Fibroblast of pulmonary artery (primary cell): Measurements from ENCODE around the gene CCL19.
"Not testable (repeated sequence)": the region's sequence is repeated elsewhere in the genome, so short reads cannot be mapped to it uniquely, and the experiment has no call there.

Experiments used
- DNase-seq: peaks from one replicate; pipeline ENCODE4 v3.0.0-alpha.2; 2010; ENCODE audit warnings: low read depth
- H3K4me3 ChIP-seq: replicated peaks from 2 replicates; pipeline ENCODE4 v1.5.1; 2011; ENCODE audit warnings: low read depth, mild to moderate bottlenecking, control low read depth, low read length, moderate library complexity
- CTCF ChIP-seq: IDR thresholded peaks from 2 replicates; pipeline ENCODE4 v1.5.1; 2011; ENCODE audit warnings: mild to moderate bottlenecking, control low read depth, low read length, inconsistent platforms; ENCODE audit errors: missing control alignments

The CCL19 gene

GRCh38 chr9:34690983-34691935 is at the start of gene CCL19:
Gene CCL19, minus strand, starts transcription at chr9:34691276. Its CDS starts 137 bp downstream, at chr9:34691139.
- TF ChIP-seq CTCF: no peak
- H3K4me3 ChIP-seq: no peak within 1 kb of the TSS
- DNase-seq: no peak

GRCh38 chr9:34740176-34740575 is 49.1 kb upstream of the CCL19 start:
- H3K4me3 ChIP-seq, DNase-seq: not testable (repeated sequence)

GRCh38 chr9:34737677-34738260 is 46.7 kb upstream of the CCL19 start:
- TF ChIP-seq CTCF: no peak
- no peak overlapping the region for H3K4me3 ChIP-seq
- DNase-seq: no peak

- no peak for TF ChIP-seq CTCF
- no peak for DNase-seq
Observed at GRCh38 chr9:34734720-34735119, 43.6 kb upstream of the CCL19 start.

GRCh38 chr9:34732886-34733285 is 41.8 kb upstream of the CCL19 start:
- no peak for TF ChIP-seq CTCF
- DNase-seq: no peak
- no peak overlapping the region for H3K4me3 ChIP-seq

More at GRCh38 chr9:34734720-34735119, 43.6 kb upstream of the CCL19 start:
- H3K4me3 ChIP-seq: no peak overlapping the region

GRCh38 chr9:34732478-34732877 is 41.4 kb upstream of the CCL19 start:
- no peak for DNase-seq
- no peak for TF ChIP-seq CTCF
- H3K4me3 ChIP-seq: no peak overlapping the region

GRCh38 chr9:34723141-34723540 is 32.1 kb upstream of the CCL19 start:
- no peak for TF ChIP-seq CTCF
- H3K4me3 ChIP-seq: no peak overlapping the region
- no peak for DNase-seq

GRCh38 chr9:34719769-34720025 is 28.6 kb upstream of the CCL19 start:
- not testable (repeated sequence) for DNase-seq, H3K4me3 ChIP-seq
